GM12892 (cell line): ENCODE results near the gene DEUP1.

Experiments used
- POLR2A ChIP-seq: IDR thresholded peaks from 2 replicates; pipeline ENCODE4 v1.6.1; 2011; ENCODE audit warnings: low read depth, low read length, control low read depth
- TAF1 ChIP-seq: IDR thresholded peaks from 2 replicates; pipeline ENCODE4 v1.6.1; 2011; ENCODE audit warnings: low read depth, mild to moderate bottlenecking, control low read depth, low read length, borderline replicate concordance

DNA sequence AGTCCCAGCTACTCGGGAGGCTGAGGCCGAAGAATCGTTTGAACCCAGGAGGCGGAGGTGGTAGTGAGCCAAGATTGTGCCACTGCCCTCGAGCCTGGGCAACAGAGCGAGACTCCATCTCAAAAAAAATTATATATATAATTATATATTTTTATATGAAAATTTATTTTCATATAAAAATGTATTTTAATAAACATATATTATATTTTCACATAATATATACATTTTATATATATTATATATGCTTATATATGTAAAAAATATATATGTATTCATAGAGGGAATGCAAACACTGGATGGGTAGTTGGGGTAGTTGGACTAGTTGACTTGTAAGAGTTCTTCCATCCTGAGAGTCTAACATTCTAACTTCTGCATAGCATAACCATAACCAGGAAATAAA, 20.3 kb downstream of the DEUP1 start:
- no peak for TF ChIP-seq TAF1
- no peak for TF ChIP-seq POLR2A
